GM18499 (cell line): ENCODE data around the gene CDKL5.
"Not testable (repeated sequence)": the region's sequence is repeated elsewhere in the genome, so short reads cannot be mapped to it uniquely, and the experiment has no call there.

Source experiments
- ATAC-seq: cut with Tn5 transposase; IDR thresholded peaks from one replicate; pipeline ENCODE4 v1.9.1; 2021; ENCODE audit warnings: moderate number of reproducible peaks; ENCODE audit not compliant: insufficient read depth, unreplicated experiment

Gene CDKL5

GRCh38 chrX:18566748-18567147 is 141.3 kb downstream of the CDKL5 start:
- no peak for ATAC-seq

GRCh38 chrX:18573556-18573955 is 148.1 kb downstream of the CDKL5 start:
- ATAC-seq = no peak

GRCh38 chrX:18574591-18574990 is 149.2 kb downstream of the CDKL5 start:
- ATAC-seq = no peak

GRCh38 chrX:18575744-18576143 is 150.3 kb downstream of the CDKL5 start:
- ATAC-seq = no peak

- ATAC-seq = no peak
These were observed 152.0 kb downstream of the CDKL5 start for GRCh38 chrX:18577400-18577799.

- no peak for ATAC-seq
These were observed 153.1 kb downstream of the CDKL5 start for GRCh38 chrX:18578546-18578945.

GRCh38 chrX:18579495-18579894 is 154.1 kb downstream of the CDKL5 start:
- ATAC-seq = no peak

- ATAC-seq = no peak
These were observed 157.6 kb downstream of the CDKL5 start for GRCh38 chrX:18582910-18583493.

- not testable (repeated sequence) for ATAC-seq
These were observed 163.9 kb downstream of the CDKL5 start for GRCh38 chrX:18589292-18589691.

- no peak for ATAC-seq
These were observed 166.4 kb downstream of the CDKL5 start for GRCh38 chrX:18591834-18592233.

- ATAC-seq = no peak
These were observed 168.7 kb downstream of the CDKL5 start for GRCh38 chrX:18594079-18594478.

GRCh38 chrX:18596096-18596495 is 170.7 kb downstream of the CDKL5 start:
- ATAC-seq = no peak

GRCh38 chrX:18598413-18598812 is 173.0 kb downstream of the CDKL5 start:
- no peak for ATAC-seq

GRCh38 chrX:18607966-18608365 is 182.6 kb downstream of the CDKL5 start:
- ATAC-seq = no peak

GRCh38 chrX:18613930-18614639 is 188.7 kb downstream of the CDKL5 start:
- no peak for ATAC-seq

- no peak for ATAC-seq
These were observed 191.4 kb downstream of the CDKL5 start for GRCh38 chrX:18616688-18617406.

GRCh38 chrX:18617407-18617750 is 192.0 kb downstream of the CDKL5 start:
- ATAC-seq = no peak

GRCh38 chrX:18619288-18619687 is 193.9 kb downstream of the CDKL5 start:
- no peak for ATAC-seq

- ATAC-seq = no peak
These were observed 194.9 kb downstream of the CDKL5 start for GRCh38 chrX:18620349-18620748.

GRCh38 chrX:18624599-18624998 is 199.2 kb downstream of the CDKL5 start:
- no peak for ATAC-seq

GRCh38 chrX:18630934-18631333 is 205.5 kb downstream of the CDKL5 start:
- no peak for ATAC-seq

GRCh38 chrX:18638398-18638797 is 213.0 kb downstream of the CDKL5 start:
- no peak for ATAC-seq
